Measurements from ENCODE around the gene MTCP1. TPM values are rescaled to one million over a fixed set of nuclear protein-coding genes. Genes with fewer than 3 reads are reported as not detected.
A peak's percentile ranks its signal among the peaks of the same experiment; 100 is the strongest.

Gene MTCP1
- total RNA-seq, 1 experiment from 2014 or later = 49.5 TPM

DNA sequence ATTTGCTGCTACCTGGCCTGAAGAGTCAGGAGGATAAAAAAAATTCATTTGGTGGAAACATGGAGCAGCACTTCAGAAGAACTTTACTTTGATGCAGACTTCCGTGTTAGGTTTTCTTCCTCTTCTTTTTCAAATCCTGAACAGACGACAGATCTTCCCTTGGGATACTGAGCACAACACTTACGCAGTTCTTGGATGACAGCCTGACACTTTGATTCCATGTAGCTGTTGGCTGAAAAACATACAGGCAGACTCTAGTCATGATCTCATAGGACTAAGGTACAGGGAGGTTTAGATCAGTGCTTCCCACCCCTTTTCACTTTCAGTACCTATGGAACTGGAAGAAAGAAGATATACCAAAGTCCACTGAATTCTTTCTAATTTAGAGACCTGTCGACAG, 9.2 kb downstream of the MTCP1 start:
- peaks cover 12% of the 10 kb centered on the region for H3K79me2 ChIP-seq (ENCODE audit: low read depth)
- no peaks in the 10 kb centered on the region for H3K9me3 ChIP-seq (ENCODE audit: insufficient read depth, low read depth)
- no peak for DNase-seq
- H3K27ac ChIP-seq = no peak overlapping the region
- BruUV-seq (replicated peaks) = no TSS peak
- H3K9me2 ChIP-seq (ENCODE audit: insufficient read depth) = no peaks in the 10 kb centered on the region
- ChIA-PET CTCF (no interaction called here), POLR2A (ENCODE audit: unreplicated experiment) (interaction anchor here (0.6 kb wide), 1 partner anchor 8 kb away, joined by 4 read pairs; no protein-coding TSS in a partner anchor)
- no peak overlapping the region for H3K4me2 ChIP-seq
- H4K20me1 ChIP-seq (ENCODE audit: insufficient read depth) = no peaks in the 10 kb centered on the region
- H3K4me1 ChIP-seq (replicated peaks; ENCODE audit: insufficient read depth) = peaks cover 27% of the 10 kb centered on the region
- H3K4me3 ChIP-seq = no peak overlapping the region
- H2AFZ ChIP-seq = no peak overlapping the region
- H3K36me3 ChIP-seq (ENCODE audit: low read depth) = no peaks in the 10 kb centered on the region
- intact Hi-C loops (cut with micrococcal nuclease; ENCODE audit: unreplicated experiment) = no loop called here
- no peaks in the 10 kb centered on the region for H3K27me3 ChIP-seq (ENCODE audit: insufficient read depth, low read depth)
- no peak for TF ChIP-seq EZH2 (IDR thresholded peaks at IDR 0.05; ENCODE audit: low read depth)
- TF ChIP-seq, protein P1, sequence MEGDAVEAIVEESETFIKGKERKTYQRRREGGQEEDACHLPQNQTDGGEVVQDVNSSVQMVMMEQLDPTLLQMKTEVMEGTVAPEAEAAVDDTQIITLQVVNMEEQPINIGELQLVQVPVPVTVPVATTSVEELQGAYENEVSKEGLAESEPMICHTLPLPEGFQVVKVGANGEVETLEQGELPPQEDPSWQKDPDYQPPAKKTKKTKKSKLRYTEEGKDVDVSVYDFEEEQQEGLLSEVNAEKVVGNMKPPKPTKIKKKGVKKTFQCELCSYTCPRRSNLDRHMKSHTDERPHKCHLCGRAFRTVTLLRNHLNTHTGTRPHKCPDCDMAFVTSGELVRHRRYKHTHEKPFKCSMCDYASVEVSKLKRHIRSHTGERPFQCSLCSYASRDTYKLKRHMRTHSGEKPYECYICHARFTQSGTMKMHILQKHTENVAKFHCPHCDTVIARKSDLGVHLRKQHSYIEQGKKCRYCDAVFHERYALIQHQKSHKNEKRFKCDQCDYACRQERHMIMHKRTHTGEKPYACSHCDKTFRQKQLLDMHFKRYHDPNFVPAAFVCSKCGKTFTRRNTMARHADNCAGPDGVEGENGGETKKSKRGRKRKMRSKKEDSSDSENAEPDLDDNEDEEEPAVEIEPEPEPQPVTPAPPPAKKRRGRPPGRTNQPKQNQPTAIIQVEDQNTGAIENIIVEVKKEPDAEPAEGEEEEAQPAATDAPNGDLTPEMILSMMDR (conservative IDR thresholded peaks at IDR 0.05) = no peak
- peaks cover 18% of the 10 kb centered on the region for H3F3A ChIP-seq (ENCODE audit: insufficient read depth, low read depth)

DNA sequence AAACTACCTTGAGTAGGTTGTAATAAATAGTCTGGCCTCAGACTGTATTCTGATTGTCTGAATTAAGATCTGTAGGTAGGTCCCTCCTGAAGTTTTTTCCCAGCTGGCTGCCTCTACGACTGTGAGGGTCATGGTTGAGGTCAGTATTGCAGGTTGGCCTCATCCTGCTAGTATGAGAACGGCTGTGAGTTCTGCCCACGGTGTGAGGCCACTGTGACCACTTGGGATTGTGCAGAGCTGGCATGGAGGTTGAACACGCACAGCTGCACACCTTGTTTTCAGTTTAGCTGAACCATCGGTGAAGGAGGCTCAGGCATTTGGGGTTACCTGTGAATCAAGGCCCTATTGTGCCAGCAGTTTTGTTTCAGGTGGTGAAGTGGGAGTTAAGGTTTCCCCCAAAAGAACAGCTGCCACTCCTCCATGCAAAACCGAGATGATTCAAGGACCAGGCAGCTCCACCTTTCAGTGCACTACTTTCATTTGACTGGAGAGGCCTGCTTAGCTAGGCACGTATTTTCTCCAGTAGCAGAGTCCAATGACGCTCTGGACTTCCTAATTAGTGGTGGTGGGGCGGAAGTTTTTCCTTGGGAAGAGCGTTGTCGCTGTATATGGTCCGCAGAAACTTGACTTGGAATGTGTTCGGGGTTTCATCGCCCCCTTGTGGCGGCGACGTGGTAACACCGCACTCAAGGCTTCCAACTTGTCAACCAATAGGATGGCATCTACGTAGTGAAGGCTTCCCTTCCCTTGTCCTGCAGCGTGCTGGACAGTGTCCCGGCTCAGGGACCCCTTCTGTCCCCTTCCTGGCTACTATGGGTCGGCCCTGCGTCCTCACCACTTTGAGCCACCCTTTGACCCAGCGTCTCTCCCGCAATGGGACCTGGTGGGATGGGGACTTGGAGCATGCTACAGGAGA, 13.8 kb downstream of the MTCP1 start:
- ChIA-PET CTCF (interaction anchor here (0.5 kb wide), 1 partner anchor 162 kb away, joined by 3 read pairs; no protein-coding TSS in a partner anchor), POLR2A (ENCODE audit: unreplicated experiment) (no interaction called here)
- no peak overlapping the region for H2AFZ ChIP-seq
- H3K9me2 ChIP-seq (ENCODE audit: insufficient read depth) = no peaks in the 10 kb centered on the region
- H3K9me3 ChIP-seq (ENCODE audit: insufficient read depth, low read depth) = no peaks in the 10 kb centered on the region
- TF ChIP-seq, protein P1 (conservative IDR thresholded peaks at IDR 0.05) = peak; percentile 78
- TF ChIP-seq EZH2 (IDR thresholded peaks at IDR 0.05; ENCODE audit: low read depth) = no peak
- H3K4me1 ChIP-seq (replicated peaks; ENCODE audit: insufficient read depth) = no peaks in the 10 kb centered on the region
- no TSS peak for BruUV-seq (replicated peaks)
- H3K27ac ChIP-seq = no peak overlapping the region
- H3F3A ChIP-seq (ENCODE audit: insufficient read depth, low read depth) = no peaks in the 10 kb centered on the region
- H3K79me2 ChIP-seq (ENCODE audit: low read depth) = no peaks in the 10 kb centered on the region
- H3K36me3 ChIP-seq (ENCODE audit: low read depth) = no peaks in the 10 kb centered on the region
- H3K4me2 ChIP-seq = no peak overlapping the region
- DNase-seq = peak in 1 of 2 experiments; percentile 66
- no peaks in the 10 kb centered on the region for H4K20me1 ChIP-seq (ENCODE audit: insufficient read depth)
- intact Hi-C loops (cut with micrococcal nuclease; ENCODE audit: unreplicated experiment) = loop anchor here (1.0 to 2.0 kb wide), 2 partner anchors 76 to 138 kb away; no protein-coding TSS in a partner anchor
- H3K27me3 ChIP-seq (ENCODE audit: insufficient read depth, low read depth) = no peaks in the 10 kb centered on the region
- no peak overlapping the region for H3K4me3 ChIP-seq

DNA sequence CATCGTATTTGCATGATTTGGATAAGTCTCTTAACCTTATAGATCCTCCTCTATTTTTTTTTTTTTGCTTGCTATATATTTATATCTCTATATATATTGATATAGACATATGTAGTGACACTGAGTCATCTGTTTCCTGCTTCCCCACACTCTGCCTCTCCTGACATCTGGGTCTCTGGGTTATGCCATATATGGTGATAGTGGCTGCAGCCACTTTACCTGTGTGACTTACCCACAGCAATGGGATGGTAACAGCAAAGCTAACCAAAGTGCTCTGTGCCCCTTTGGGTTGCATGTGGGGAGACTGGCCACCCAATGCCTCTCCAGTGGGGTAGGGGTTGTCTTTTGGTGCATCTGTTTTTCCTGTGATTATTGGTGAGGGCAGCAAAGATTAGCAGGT, 14.5 kb downstream of the MTCP1 start:
- Histone ChIP-seq H4K20me1 (ENCODE audit: insufficient read depth) (no peaks in the 10 kb centered on the region), H3K9me3 (ENCODE audit: insufficient read depth, low read depth) (no peaks in the 10 kb centered on the region), H3K79me2 (ENCODE audit: low read depth) (no peaks in the 10 kb centered on the region), H2AFZ (no peak overlapping the region), H3K27ac (no peak overlapping the region), H3F3A (ENCODE audit: insufficient read depth, low read depth) (no peaks in the 10 kb centered on the region), H3K4me3 (no peak overlapping the region), H3K4me2 (no peak overlapping the region), H3K4me1 (replicated peaks; ENCODE audit: insufficient read depth) (no peaks in the 10 kb centered on the region), H3K36me3 (ENCODE audit: low read depth) (no peaks in the 10 kb centered on the region), H3K9me2 (ENCODE audit: insufficient read depth) (no peaks in the 10 kb centered on the region), H3K27me3 (ENCODE audit: insufficient read depth, low read depth) (no peaks in the 10 kb centered on the region)
- BruUV-seq (replicated peaks) = no TSS peak
- CTCF ChIA-PET = interaction anchor here (0.5 kb wide), 1 partner anchor 163 kb away, joined by 3 read pairs; no protein-coding TSS in a partner anchor
- POLR2A ChIA-PET (ENCODE audit: unreplicated experiment) = no interaction called here
- intact Hi-C loops (cut with micrococcal nuclease; ENCODE audit: unreplicated experiment) = loop anchor here (2.0 kb wide), 1 partner anchor 138 kb away; no protein-coding TSS in a partner anchor
- TF ChIP-seq, protein P1 (conservative IDR thresholded peaks at IDR 0.05) = no peak
- no peak for TF ChIP-seq EZH2 (IDR thresholded peaks at IDR 0.05; ENCODE audit: low read depth)
- no peak for DNase-seq
